GM12878 (cell line): Measurements from ENCODE around the gene PLCB4. TPM values are rescaled to one million over a fixed set of nuclear protein-coding genes. Genes with fewer than 3 reads are reported as not detected.

Experiments
- ATAC-seq: fragments of 200-7000 bp; cut with Tn5 transposase; 3 replicates; pipeline ENCODE4 v1.9.1; 2020; ENCODE audit warnings: mild to moderate bottlenecking, moderate library complexity
- BruUV-seq: library from RNA; stranded (reverse); fragments of 400-500 nt; replicated peaks from 2 replicates; lab custom pipeline; 2021; lab: Mats Ljungman, UMichigan
- CTCF ChIA-PET: fragments of 300-600 bp; sonication (Branson Sonifier 250); formaldehyde crosslinking; extraction: SDS; loops from one replicate; lab custom pipeline; 2021; ENCODE audit warnings: inconsistent platforms; lab: Yijun Ruan, JAX
- POLR2A ChIA-PET: fragments of 350-600 bp; formaldehyde crosslinking; extraction: SDS; loops from one replicate; lab custom pipeline; 2021; ENCODE audit warnings: inconsistent platforms; lab: Charles Lee
- RAD21 ChIA-PET: fragments of 300-600 bp; sonication (Branson Sonifier 250); formaldehyde crosslinking; loops from one replicate; lab custom pipeline; 2023; ENCODE audit warnings: antibody characterized with exemption; ENCODE audit not compliant: unreplicated experiment; lab: Charles Lee
- SMC1A ChIA-PET: fragments of 300-600 bp; sonication (Branson Sonifier 250); formaldehyde crosslinking; loops from one replicate; lab custom pipeline; 2023; ENCODE audit not compliant: unreplicated experiment, uncharacterized antibody; lab: Charles Lee
- DNase-seq: peaks from one replicate; pipeline ENCODE4 v3.0.0-alpha.2; 2011; ENCODE audit warnings: low read depth, low spot score
- FAIRE-seq: peaks from 3 replicates; lab custom pipeline; 2011; peaks lifted over from hg19 to GRCh38; lab: Jason Lieb, UNC
- H2AFZ ChIP-seq: 2 replicates; pipeline ENCODE4 v1.6.0; 2011; ENCODE audit warnings: low read depth, low read length, control low read depth; ENCODE audit not compliant: control insufficient read depth
- H3K27ac ChIP-seq: 2 replicates; pipeline ENCODE4 v1.5.1; 2011; ENCODE audit warnings: control low read depth; ENCODE audit not compliant: control insufficient read depth, insufficient read depth
- H3K27me3 ChIP-seq, 2 experiments: replicated peaks in 1 of 2; 2 replicates each; pipeline versions ENCODE4 v1.6.0 to v1.6.1; 2011; ENCODE audit warnings: low read length in 1 of 2; ENCODE audit not compliant: control insufficient read depth in 2 of 2, insufficient read depth in 2 of 2
- H3K36me3 ChIP-seq, 2 experiments: 2 replicates each; pipeline ENCODE4 v1.5.1; 2011; ENCODE audit warnings: low read length in 1 of 2; ENCODE audit not compliant: control insufficient read depth in 2 of 2, insufficient read depth in 2 of 2
- H3K4me1 ChIP-seq: 2 replicates; pipeline ENCODE4 v1.6.1; 2011; ENCODE audit warnings: mild to moderate bottlenecking, low read length, moderate library complexity, mixed read lengths; ENCODE audit not compliant: control insufficient read depth, insufficient read depth
- H3K4me2 ChIP-seq: 2 replicates; pipeline ENCODE4 v1.6.0; 2011; ENCODE audit warnings: control low read depth; ENCODE audit not compliant: control insufficient read depth, insufficient read depth
- H3K4me3 ChIP-seq: fragments of 200-600 bp; sonication (generic); 2 replicates; pipeline ENCODE4 v1.5.1; 2016
- H3K79me2 ChIP-seq: 2 replicates; pipeline ENCODE4 v1.6.0; 2011; ENCODE audit warnings: low read length; ENCODE audit not compliant: control insufficient read depth, insufficient read depth
- H3K9ac ChIP-seq: 2 replicates; pipeline ENCODE4 v1.8.0; 2011; ENCODE audit warnings: low read length, control low read depth, mixed read lengths; ENCODE audit not compliant: control insufficient read depth, insufficient read depth
- H3K9me3 ChIP-seq: replicated peaks from 3 replicates; pipeline ENCODE4 v1.5.1; 2011; ENCODE audit warnings: mild to moderate bottlenecking, low read length; ENCODE audit not compliant: control insufficient read depth, insufficient read depth
- H4K20me1 ChIP-seq: 2 replicates; pipeline ENCODE4 v1.6.0; 2011; ENCODE audit not compliant: control insufficient read depth, insufficient read depth
- BACH1 ChIP-seq: fragments of 450-650 bp; IDR thresholded peaks from 2 replicates; pipeline ENCODE4 v1.6.1; 2017; ENCODE audit warnings: mild to moderate bottlenecking, borderline replicate concordance
- BCL3 ChIP-seq: IDR thresholded peaks from 2 replicates; pipeline ENCODE4 v1.6.1; 2011; ENCODE audit warnings: borderline replicate concordance, low read depth, mild to moderate bottlenecking, moderate library complexity, low read length; ENCODE audit not compliant: insufficient read depth, poor library complexity, severe bottlenecking
- FOXM1 ChIP-seq: IDR thresholded peaks from 2 replicates; pipeline ENCODE4 v1.6.1; 2012; ENCODE audit warnings: low read depth, mild to moderate bottlenecking, inconsistent platforms, low read length, moderate library complexity
- IKZF2 ChIP-seq, 2 experiments: fragments of 450-650 bp; IDR thresholded peaks; 2 replicates each; pipeline ENCODE4 v1.6.1; 2017; ENCODE audit warnings: mild to moderate bottlenecking in 2 of 2, moderate library complexity in 2 of 2
- MEF2A ChIP-seq: IDR thresholded peaks from 2 replicates; pipeline ENCODE4 v1.6.1; 2011; ENCODE audit warnings: low read depth, mild to moderate bottlenecking, low read length, moderate library complexity; ENCODE audit not compliant: insufficient read depth
- MTA3 ChIP-seq: IDR thresholded peaks from 2 replicates; pipeline ENCODE4 v1.6.1; 2012; ENCODE audit warnings: low read length, inconsistent platforms, borderline replicate concordance
- NBN ChIP-seq: fragments of 450-650 bp; IDR thresholded peaks from 2 replicates; pipeline ENCODE4 v1.6.1; 2016
- REST ChIP-seq: IDR thresholded peaks from 2 replicates; pipeline ENCODE4 v1.6.1; 2012; ENCODE audit warnings: mild to moderate bottlenecking, low read depth, low read length
- RUNX3 ChIP-seq: IDR thresholded peaks from 2 replicates; pipeline ENCODE4 v1.6.1; 2012; ENCODE audit warnings: low read length, inconsistent platforms
- SPI1 ChIP-seq: IDR thresholded peaks from 2 replicates; pipeline ENCODE4 v1.6.1; 2011; ENCODE audit warnings: low read depth, mild to moderate bottlenecking, low read length, moderate library complexity, borderline replicate concordance; ENCODE audit not compliant: insufficient read depth
- WGBS: methylation state at CpG from one replicate; pipeline ENCODE4 v1.1.6; 2016; ENCODE audit warnings: low lambda C conversion rate; ENCODE audit not compliant: insufficient replicate concordance, insufficient coverage; ENCODE audit errors: missing lambda C conversion rate; 5-methylcytosine and 5-hydroxymethylcytosine counted together
- in situ Hi-C: fragments of 300-500 bp; cut with MboI; formaldehyde crosslinking; loops from 9 replicates; pipeline ENCODE4 v1.14.3; 2018; ENCODE audit warnings: mixed read lengths
- intact Hi-C: fragments of 100-400 bp; cut with micrococcal nuclease; formaldehyde crosslinking; loops from one replicate; pipeline ENCODE4 v1.14.2; 2022; ENCODE audit not compliant: unreplicated experiment
- polyA plus RNA-seq, 11 experiments: library from polyadenylated mRNA; depleted of rRNA in 4 of 11; unstranded in 6 of 11; stranded (reverse) in 5 of 11; fragments of >200 nt; fragmentation: Nextera tagmentation in 4 of 11; fragmentation: Illumina TruSeq in 1 of 11; extraction: Ambion mirVana in 4 of 11; extraction: Trizol in 1 of 11; gene quantifications; 1 replicate in 1 of 11; 2 replicates in 10 of 11; pipeline versions ENCODE4 v1.2.1 to v1.2.3, GENCODE V29; 2011 to 2016; ENCODE audit warnings: inconsistent platforms in 2 of 11, missing spikeins in 2 of 11, low read depth in 1 of 11
- total RNA-seq, 4 experiments: library from RNA; depleted of rRNA in 3 of 4; stranded (reverse); fragments of >200 nt in 3 of 4; fragmentation: Illumina TruSeq in 1 of 4; extraction: Trizol in 1 of 4; gene quantifications; 2 replicates each; pipeline versions ENCODE4 v1.2.1 to v1.2.3, GENCODE V29; 2013 to 2021

The PLCB4 gene
- total and polyA plus RNA-seq, 10 of the 15 experiments (the other 5 are each of a cell fraction or from before 2014, with no cell fraction given) = not detected

GRCh38 chr20:9510911-9511310 lies 442.0 kb downstream of the PLCB4 start:
- ChIA-PET POLR2A (no interaction called here), RAD21 (no interaction called here), SMC1A (no interaction called here), CTCF (no interaction called here)
- no peak overlapping the region for H3K9ac ChIP-seq
- no peaks in the 10 kb centered on the region for H3K36me3 ChIP-seq
- no peaks in the 10 kb centered on the region; the same call in 2 of the 3 replicates for H3K9me3 ChIP-seq
- in situ Hi-C loops (no loop called here), intact Hi-C loops (no loop called here)
- BruUV-seq = no TSS peak
- ATAC-seq = peak; percentile 35; the same call in 2 of the 3 replicates
- peak; percentile 66 for DNase-seq
- WGBS = 23% methylated on average over 5 of the region's 5 CpGs
- peak; percentile 59 for FAIRE-seq
- H3K4me1 ChIP-seq = peaks cover 47% of the 10 kb centered on the region
- no peak overlapping the region for H2AFZ ChIP-seq
- no peaks in the 10 kb centered on the region for H4K20me1 ChIP-seq
- TF ChIP-seq REST (no peak), MTA3 (no peak), RUNX3 (peak; percentile 31; the same call in 1 of the 2 replicates), BCL3 (no peak), BACH1 (no peak), NBN (no peak), IKZF2 (IDR thresholded peaks at IDR 0.05) (no peak), MEF2A (0 out of 2 replicates have a peak, but pooled peaks have one; percentile 37), FOXM1 (no peak), SPI1 (peak; percentile 42; the same call in 1 of the 2 replicates)
- H3K79me2 ChIP-seq = peaks cover 5% of the 10 kb centered on the region
- H3K27ac ChIP-seq = peak overlapping the region; percentile 53; the same call in 1 of the 2 replicates
- H3K4me2 ChIP-seq = peak overlapping the region; percentile 59
- peak overlapping the region; percentile 31; the same call in 1 of the 2 replicates for H3K4me3 ChIP-seq
- peaks cover 0 to 21% of the 10 kb centered on the region in 2 experiments; a peak in 3 of 4 replicates for H3K27me3 ChIP-seq
